CD4-positive, alpha-beta T cell treated with Interleukin-4 for 4 hours (primary cell): ENCODE measurements around the gene AASDH.

Experiments used
- DNase-seq: peaks from one replicate; pipeline ENCODE4 v3.0.0-alpha.2; 2020

Gene AASDH

DNA sequence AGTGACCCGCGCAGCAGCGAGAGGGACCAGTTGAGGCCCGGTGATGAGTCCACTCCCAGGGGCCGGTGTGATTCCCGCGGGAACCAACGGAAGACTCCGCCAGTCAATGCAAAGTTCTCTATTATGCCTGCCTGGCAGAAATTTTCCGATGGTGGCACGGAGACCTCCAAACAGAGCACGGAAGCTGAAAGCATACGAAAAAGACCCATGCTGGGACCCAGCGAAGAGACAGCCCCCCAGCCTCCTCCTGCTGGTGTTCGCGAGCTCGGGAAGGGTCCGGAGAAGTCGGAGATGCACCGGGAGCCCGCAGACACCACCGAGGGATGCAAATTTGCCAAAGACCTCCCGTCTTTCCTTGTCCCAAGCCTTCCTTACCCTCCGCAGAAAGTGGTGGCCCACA is 71.7 kb downstream of the AASDH start:
- no peak for DNase-seq

DNA sequence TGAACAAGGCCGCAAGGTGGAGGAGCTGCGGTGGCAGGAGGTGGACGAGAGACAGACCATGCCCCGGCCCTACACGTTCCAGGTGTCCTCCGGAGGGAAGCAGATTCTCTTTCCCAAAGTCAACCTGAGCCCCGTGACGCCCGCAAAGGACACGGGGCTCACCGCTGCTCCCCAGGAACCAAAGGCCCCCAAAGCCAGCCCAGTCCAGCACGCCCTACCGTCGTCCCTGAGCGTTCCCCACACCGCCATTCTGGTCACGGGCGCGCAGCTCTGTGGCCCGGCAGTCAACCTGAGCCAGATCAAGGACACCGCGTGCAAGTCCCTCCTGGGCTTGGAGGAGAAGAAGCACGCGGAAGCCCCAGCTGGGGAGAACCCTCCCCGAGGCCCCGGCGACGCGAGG is 72.2 kb downstream of the AASDH start:
- no peak for DNase-seq

DNA sequence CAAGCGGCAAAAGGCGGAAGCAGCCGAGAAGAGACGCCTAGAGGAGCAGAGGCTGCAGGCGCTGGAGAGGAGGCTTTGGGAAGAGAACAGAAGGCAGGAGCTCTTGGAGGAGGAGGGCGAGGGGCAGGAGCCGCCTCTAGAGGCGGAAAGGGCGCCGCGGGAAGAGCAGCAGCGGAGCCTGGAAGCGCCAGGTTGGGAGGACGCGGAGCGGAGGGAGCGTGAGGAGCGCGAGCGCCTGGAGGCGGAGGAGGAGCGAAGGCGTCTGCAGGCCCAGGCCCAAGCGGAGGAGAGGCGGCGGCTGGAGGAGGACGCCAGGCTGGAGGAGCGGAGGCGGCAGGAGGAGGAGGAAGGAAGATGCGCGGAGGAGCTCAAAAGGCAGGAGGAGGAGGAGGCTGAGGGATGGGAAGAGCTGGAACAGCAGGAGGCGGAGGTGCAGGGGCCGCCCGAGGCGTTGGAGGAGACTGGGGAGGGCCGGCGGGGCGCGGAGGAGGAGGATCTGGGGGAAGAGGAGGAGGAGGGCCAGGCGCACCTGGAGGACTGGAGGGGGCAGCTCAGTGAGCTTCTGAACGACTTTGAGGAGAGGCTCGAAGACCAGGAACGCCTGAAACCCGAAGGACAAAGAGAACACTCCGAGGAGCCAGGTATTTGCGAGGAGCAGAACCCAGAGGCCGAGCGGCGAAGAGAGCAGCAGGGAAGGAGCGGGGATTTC is 72.9 kb downstream of the AASDH start:
- DNase-seq, result no peak

DNA sequence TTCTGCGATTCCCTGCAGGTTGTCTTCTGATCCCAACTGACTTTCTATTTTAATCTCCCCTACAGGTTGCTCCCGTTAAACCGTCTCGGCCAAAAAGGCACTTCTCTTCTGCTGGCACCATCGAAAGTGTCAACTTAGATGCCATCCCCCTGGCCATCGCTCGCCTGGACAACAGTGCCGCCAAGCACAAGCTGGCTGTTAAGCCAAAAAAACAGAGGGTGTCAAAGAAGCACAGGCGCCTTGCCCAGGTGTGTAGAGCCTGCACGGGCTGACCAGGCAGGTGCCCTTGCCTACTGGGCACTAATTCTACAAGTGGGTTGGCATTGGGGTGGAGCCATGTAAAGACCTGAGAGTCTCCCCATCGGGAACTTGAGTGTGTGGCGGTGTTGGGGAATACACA is 74.2 kb downstream of the AASDH start:
- no peak for DNase-seq

DNA sequence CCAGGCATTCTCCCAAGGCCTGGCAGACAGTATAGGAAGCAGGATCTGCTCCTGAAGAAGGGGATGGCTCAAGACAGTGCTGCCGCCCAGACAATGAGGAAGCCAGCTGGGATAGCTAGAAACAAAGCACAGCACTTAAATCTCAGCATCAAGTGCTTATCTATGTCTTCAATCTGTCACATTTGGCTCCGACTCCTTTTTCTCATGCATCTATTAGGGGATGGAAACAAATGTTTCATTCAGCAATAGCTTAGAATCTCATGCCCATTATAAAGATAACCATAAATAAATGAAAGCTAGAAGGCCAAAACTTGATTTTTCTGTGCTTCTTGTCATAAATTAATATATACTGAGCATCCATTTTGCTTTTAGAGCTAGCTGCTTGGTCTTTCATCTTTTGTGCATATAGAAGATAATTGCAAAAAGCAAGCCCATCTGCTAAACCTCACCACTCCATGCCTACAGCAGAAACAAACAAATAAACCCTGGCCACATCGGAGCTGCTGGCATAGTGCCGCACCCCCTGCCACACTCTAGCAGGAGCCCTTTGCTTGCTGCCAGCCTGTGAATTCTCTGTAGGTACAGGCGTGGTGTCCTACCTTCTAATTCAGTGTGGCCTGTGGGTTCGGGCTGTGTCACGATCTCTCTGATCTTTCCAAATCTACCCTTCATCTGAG is 75.9 kb downstream of the AASDH start:
- DNase-seq, result no peak

DNA sequence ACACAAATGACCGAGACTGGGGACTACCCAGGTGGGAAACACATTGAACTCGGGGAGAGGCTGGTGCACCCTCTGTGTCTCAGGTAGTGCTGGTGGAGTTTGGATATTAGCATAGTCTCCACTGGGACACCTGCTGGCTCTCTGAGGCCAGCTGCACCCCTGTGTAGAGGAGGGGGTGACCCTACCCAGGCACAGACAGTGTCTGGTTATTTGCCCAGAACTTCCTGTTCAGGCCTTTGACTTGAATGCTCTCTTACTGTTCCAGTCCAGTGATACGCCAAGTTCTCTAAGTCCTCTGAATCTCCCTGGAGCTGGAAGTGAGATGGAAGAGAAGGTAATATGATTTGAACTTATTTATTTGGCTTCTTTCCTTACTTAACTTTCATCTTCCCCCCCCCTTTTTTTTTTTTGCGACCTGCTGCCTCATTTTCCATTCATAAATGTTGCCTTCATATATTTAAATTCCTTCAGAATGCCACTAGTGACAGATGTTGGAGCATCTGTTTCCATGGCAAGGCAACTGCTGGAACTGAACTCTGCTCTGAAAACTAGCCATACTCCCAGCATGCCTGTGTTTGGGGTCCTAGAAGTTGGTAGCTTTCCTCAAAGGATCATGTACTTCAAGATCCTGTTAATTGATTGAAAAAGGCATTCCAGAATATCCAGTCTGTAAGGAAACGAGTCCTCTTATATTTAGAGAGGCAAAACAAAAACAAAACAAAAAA is 76.7 kb downstream of the AASDH start:
- DNase-seq, result no peak

DNA sequence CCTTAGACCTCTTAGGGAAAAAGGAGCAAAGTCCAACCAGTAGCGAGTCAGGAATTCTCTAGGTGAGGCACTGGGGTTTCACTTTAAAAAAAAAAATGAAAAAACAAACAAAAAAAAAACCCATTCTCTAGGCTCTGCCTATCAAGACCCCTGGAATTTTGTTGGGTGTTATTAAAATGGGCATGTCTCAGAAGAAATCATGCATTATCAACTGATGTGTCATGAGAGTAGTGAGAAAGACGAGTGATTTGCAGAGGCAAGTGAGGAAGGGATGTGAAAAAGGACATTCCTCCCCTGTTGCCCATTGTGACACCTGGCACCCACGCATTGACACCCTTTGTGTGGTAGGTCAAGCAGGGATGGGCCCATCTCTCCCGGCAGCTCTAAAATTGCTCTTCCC is 78.9 kb downstream of the AASDH start:
- no peak for DNase-seq

DNA sequence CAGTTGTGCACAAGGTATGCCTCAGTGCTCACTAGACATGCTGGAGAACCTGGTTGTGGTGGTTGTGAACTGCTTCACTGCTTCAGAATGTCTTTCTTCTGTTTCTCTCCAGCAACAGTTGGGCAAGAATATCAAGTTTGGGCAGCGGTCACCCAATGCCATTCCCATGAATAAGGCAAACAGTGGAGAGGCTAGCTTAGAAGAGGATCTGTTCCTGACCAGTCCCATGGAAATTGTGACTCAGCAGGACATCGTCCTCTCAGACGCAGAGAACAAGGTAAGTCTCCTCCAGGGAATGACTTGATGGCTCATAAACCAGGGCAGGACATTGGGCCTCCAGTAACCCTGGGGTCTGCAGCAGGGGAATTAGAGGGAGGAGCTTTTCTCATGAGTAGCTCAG is 79.9 kb downstream of the AASDH start:
- DNase-seq, result no peak

DNA sequence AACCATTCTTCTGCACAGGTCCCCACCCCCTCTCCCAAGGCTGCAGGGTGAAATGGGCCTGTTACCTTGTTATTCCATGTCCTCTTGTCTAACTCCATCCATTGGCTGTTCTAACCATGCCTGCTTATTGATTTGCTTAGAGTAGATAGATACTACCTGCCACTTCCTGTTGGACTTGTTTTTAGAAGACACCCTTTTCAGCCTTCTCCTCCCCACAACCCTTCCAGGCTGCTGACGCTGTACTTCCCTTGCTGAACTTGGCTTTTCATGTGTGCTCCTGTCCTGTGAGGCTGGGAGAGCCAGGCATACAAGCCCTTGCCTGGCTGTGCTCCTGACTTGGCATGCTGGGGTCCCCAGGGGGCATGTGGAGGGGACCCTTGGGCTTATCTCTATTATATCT is 81.9 kb downstream of the AASDH start:
- DNase-seq, result no peak

DNA sequence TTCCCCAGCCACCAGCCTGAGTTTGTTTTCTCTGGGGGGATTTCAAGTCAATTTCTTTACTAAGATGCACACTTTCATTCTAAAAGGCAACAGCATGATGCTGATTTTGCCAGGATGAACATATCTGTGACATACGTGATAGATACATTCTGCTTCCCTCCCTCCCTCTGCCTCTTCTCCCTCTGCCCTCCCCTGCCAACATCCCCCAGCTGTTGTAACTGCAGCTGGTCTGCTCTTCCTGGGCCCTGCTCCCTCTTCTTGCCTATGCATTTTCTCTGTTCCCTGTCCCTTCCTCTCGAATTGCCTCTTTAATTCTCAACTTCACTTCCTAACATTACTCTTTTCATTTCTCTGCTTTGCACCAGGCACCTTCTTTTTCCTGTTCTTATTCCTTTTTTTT is 83.4 kb downstream of the AASDH start:
- no peak for DNase-seq

DNA sequence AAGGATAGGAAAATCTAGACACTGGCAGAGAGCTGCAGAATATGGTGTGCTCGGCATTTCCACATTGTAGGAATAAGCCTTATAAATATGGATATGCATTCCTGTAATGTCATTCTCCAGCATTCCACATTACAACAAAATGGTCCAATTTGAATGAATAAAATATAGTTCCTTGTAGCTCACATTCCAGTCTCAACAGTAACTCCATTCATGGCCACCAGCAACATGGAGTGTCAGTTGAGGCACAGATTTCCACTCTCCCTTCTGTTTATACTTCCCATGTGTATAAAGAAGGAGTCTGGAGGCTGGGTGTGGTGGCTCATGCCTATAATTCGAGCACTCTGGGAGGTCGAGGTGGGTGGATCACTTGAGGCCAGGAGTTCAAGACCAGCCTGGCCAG is 84.5 kb downstream of the AASDH start:
- DNase-seq, result no peak

DNA sequence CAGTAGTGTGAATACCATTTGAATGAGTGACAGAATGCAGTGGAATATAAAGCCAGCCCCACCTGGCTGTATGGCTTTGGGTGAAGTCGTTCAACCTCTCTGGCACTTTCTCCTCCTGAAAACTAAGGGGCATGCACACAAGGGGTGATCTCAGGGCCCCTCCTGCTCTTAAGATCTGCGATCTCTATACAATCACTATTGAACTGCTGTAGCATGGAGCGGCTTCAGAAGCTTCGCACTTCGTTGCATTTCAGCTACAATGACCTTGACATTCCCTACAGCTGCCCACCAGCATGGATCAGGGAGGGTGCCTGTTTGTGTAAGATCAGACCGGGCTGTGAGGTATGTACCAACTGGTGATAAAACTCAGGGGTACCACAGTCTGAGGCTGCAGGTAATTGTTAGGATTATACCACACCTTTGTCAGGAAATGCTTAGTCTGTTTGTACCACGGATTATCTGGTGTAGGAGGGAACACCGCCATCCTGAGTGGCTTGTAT is 85.2 kb downstream of the AASDH start:
- DNase-seq, result no peak

DNA sequence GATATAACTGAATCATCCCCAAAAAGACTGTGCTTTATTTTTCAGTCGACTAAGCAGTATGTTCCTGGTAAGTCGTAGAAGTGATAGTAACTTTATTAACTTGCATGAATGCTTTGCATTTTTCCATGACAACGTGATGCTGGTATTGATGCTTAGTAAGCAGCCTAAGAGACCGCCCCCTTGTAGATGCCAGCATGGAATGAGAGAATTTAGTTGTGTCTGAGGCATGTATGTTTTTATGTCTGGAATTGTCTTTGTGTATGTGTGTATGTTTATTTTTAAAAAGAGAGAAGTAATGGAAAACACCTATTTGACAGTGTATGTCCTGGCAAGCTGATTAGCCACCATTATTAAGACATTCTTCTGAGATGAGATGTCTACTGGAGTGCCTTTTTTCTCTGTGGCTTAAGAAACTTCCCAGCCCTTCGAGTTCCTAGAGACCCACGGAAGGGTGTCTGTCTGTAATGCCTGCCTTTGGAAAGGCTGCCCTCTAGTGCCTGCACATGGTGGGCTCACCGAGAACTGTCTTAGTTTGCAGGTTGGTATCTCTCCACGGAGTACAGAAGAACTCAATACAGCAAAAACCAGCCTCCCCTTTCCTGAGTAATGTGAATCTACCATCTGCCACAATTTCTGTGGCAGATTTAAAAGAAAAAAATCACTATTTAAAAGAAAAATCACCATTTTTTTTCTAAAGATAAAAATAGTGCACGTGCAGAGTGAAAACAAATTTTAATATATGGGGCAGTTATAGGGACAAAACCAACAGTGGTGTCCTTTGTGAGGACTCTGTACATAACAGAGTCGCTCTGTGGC is 85.9 kb downstream of the AASDH start:
- DNase-seq, result peak; percentile 63

DNA sequence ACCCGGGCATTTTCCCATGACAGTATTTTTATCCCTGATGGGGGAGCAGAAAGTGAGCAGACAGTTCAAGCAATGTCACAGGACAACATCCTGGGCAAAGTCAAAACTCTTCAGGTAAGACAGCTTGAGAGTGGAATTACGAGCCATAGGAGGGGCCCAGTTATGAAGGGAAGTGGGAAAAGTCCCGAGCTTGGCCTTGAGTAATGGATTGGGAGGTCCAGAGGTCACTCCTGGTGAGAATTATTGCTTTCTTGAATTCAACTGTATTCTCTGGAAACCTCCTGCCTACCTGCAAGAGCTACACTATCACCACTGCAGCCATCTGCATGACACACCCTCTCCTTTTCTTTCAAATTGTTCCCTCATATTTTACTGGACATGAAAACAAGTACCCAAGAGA is 89.1 kb downstream of the AASDH start:
- no peak for DNase-seq

DNA sequence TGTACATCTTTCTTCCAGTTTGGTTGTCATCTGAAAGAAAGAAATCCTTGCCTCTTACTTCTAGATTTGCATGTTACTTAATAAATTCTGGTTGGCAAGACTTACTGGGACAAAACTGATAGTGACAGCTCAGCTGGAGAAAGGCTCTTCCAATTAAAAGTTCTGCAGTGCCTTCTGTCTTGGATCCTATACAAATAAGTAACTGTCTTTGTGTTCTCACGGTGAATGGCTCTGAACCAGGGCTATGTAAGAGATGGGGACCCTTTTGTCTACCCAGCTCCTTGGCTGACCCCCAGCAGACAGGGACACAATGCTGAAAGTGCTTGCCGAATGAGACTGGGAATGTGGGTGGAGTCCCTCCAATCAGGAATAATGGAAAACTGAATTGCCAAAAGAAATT is 89.5 kb downstream of the AASDH start:
- no peak for DNase-seq

DNA sequence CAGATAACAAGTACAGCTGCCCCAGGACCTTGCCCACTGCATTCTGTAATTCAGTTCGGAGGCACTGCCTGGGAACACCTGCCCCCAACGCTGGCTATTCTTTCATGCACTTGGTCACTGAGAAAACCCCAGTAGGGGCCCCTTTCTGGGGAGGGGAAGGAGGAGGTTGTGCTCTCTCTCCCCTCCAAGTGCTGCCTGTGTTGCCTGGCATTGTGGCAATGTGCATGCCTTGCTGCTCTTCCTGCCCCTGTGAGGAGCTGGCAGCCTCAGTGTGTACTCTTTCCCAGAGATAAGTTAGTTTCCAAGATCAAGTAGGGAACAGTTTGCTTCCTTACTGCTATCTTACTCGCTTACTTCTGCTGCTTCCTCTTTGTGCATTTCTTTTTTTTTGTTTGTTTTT is 90.8 kb downstream of the AASDH start:
- no peak for DNase-seq

DNA sequence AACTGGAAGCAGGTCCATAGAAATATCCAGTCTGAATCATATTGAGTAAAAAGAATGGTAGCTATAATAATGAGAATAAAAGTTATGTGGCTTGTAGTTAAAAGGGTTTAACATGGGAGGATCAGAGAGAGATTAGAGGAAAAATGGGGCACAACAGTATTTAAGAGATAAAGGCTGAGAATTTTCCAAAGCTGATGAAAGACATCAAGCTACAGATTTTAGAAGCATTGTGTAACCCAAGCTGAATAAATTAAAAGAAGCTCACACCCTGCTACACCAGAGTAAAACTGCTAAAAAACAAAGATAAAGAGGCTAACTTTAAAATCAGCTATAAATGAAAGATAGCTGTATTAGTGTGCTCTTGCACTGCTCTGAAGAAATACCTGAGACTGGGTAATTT is 94.2 kb downstream of the AASDH start:
- DNase-seq, result no peak

DNA sequence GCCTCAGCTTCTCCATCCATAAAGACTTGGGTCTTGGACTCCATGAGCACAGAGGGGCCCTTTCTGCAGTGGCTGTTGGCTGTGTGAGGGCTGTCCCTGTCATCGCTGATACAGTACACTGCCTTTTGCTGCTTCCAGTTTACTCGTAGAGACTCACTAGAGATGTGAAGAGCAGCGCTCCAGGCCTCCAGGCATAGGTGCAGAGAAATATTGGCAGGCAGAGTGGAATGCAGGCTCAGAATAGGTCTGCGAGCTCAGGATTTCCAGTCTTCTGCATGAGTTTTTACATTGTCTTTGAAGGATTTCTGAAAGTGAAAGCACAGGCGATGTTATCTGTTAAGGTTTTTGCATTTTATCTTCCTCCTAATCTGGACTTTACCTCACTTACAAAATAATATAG is 97.4 kb downstream of the AASDH start:
- no peak for DNase-seq

DNA sequence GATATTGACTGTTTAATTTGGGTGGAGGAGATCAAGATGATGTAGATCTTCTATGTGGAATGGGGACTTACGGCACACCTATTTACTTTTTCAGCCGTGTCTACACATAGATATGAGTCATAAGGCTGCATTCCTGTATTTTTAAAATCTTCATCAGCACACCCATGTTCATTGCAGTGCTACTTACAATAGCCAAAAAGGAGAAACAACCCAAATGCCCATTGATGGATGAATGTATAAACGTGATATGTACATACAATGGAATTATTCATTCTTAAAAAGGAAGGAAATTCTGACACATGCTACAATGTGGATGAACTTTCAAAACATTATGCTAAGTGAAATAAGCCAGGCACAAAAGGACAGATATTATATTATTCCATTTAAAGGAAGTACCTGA is 98.6 kb downstream of the AASDH start:
- no peak for DNase-seq
